NCI-H524 (cell line): ENCODE results near the gene NR2F1.
A peak's percentile ranks its signal among the peaks of the same experiment; 100 is the strongest.

Experiments used
- DNase-seq, 2 experiments: peaks; one replicate each; lab custom pipeline; 2025; lab: John Stamatoyannopoulos, UW

The NR2F1 gene

DNA sequence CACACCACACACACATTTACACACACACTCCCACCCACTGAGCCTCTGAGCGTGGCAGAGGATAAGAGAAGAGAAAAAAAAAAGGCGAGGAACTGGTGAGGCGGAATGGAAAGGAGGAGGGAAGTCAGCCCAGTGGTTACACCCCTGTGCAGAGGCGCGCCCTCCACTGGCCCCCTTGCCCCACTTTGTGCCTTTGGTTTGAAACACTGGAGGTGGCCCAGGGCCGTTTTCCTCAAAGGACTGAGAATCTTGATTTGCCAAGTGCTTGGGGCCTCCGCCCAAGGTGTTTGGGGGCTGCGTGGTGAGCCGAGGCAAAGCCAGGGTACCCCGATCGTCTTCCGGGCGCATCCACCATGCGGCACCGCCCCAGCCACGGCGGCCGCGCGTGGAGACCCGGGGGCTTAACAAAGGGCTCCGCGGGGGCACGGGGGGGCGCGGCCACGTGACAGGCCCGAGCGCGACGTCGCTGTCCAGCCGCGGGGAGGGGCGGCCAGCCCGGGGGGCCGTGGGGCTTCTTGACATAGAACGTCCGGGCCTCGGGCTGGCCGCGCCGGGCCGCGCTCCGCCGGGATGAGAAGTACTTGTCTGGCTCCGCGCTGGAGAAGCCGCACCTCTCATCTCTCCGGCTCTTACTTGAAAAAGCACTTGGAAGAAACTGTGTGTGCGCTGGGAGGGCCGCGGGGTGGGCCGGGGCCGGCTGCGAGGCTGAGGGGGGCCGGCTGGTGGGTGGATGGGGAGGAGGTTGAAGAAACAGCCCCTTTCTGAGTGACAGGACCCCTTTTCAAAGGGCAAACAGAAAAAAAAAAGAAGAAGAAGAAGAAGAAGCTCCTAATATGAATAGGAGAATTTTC, 21.0 kb downstream of the NR2F1 start:
- DNase-seq = peak in 1 of 2 experiments; percentile 36

DNA sequence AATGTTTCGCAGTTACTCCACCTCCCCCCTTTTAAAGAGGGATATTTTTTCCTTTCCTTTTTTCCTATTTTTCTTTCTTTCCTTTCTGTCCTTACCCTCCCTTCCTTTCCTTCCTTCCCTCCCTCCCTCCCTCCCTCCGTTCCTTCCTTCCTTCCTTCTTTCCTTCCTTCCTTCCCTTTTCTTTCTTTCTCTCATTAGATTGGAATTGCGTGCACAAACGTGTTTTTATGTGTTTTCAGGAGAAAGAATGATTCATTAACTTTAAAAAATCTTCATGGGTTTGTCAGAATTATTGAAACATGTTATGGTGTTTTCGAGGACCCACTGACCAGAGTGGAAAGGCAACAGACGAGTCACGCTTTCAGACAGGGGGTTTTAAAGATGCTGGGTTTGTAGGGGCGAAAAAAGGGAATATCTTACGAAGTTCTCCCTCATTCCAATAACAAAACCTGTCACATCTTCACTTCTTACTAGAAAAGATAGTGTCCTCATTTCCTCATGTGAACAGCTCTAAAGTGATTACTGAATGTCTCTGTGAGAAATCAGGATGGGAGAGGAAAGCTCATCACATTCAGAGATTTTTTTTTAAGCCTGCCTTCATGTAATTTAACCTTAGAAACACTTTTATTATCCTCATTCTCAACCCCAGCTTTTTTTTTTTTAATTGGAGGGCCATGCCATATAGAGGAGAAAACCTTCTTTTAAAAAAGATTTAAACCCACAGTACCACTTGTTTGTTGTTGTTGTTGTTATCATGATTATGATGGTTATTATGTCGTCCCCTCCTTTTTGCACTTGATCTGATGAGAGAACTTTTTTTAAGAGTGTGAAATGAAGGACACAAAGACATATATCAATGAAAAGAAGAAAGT, 21.9 kb downstream of the NR2F1 start:
- no peak for DNase-seq

DNA sequence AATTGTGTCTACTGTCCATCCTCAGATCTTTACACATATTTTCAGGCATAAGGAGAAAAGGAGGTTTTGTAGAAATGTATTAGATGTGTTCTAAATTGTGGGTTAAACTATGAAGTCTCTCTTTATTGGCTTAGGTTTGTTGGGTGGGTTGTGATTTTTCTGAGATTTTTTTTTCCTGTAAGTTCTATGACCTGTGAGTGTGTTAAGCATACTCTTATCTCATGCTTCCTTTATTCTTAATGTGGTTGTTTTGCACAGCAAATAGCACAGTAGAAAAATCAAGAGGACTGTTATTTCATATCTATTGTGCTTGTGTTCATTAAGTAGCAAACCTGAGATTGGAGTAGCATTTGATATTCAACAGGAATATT, 23.3 kb downstream of the NR2F1 start:
- no peak for DNase-seq

DNA sequence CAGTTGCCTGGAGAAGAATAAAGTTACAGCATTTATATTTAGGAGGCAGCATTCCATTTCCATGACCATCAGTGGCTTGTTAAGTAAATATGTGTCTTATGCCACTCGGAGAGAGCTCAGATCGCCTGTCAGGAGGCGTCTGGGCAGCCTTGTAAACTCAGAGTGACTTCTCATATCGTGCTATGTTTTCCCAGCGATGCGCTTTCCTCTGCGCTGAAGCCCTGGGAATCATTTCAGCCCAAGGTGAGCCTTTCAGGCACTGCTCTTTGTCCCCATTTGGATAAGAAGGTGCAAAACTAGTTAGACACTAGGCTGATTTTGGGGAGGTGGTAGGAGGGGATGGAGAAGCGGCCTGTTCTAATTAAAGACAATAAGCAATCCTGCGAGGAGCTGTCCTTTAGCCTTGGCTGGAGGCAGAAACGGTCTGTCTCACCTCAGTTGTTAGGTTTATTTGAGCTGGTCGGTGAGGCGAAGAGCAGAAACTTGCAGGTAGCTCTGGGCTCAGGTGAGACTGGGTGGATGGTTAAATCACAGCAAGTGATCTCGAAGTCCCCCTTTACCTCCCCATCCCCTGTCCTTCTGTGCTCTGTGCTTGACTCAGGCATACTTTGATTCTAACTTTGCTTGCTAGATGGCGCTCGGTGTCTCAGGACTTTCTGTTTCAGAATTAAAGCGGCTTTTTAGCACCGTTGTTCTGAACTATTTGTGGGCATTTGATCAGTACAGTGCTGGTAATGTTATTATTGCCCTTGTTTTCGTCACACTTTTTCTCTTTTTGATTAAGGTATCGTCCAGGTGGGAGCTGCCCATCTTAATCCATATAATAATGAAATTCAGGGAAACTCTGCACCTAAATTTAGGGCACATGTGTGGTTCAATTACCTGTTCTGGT, 24.6 kb downstream of the NR2F1 start:
- peak; percentile 55 to 78 for DNase-seq

DNA sequence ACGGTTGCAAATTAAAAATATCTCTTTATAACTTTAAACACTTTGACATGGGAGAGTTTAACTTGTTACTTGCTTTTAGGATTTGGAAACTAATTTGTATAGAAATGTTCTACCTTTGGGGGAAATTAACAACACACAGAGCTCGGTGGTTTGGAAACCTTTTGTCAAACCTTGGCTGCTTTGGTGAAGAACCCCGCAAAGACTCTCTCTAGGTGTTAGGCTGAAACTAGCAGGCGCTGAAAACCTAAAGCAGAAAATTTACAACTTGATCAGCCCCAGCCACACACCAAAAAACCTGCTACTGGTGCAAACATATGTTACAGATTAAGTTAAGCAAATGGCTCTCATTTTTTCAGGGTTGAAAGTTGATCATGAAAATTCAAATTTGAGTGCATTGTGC, 25.8 kb downstream of the NR2F1 start:
- peak in 1 of 2 experiments; percentile 43 for DNase-seq

DNA sequence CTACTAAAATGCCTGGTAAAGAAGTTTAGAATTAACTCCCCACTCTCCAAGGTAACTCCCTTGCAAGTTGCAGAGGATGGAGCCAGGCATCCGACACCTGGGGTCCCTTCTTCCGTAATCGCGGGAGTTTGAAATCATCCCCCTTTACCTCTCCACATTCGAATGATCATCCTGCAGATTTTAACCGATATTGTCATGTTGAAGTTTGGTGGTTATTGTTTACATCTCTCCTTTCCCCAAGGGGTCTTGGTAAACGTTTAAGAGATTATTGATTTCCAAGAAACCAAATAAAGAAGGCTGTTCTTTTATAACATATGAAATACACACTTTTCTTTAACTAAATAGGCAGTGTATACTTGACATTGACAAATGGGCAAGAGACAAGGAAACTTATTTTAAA, 26.7 kb downstream of the NR2F1 start:
- DNase-seq = no peak

DNA sequence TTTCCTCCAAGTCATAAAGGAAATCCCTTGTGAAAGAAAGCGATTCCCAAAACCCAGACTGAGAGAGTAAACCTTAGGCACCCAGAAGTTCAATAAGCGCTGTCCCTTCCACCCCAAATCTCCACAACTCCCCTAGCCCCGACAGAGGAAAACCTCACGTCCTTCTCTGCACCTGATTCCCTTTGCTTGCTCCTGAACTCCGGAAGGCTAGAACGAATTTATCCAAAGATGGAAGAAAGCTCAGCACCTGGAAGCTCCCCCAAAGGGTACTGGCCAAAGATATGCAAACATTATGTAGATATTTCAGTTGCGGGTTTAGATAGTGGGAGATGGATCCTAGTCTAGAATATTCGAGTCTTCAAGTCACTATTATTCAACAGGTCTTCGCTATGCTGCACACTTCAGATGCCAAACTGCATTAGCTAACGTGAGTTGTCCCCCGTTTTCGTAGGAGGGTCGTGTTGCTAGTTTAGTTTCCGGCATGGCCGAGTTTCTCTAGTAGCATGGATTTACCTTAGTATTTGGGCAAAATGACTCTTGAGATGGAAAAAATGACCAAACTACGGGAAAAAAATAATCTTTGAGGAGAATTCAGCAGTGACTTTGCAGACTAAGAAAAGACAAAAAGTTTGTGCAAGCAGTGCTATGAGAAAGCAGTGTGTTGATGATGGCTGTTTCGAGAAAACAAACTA, 27.7 kb downstream of the NR2F1 start:
- peak in 1 of 2 experiments; percentile 15 for DNase-seq

DNA sequence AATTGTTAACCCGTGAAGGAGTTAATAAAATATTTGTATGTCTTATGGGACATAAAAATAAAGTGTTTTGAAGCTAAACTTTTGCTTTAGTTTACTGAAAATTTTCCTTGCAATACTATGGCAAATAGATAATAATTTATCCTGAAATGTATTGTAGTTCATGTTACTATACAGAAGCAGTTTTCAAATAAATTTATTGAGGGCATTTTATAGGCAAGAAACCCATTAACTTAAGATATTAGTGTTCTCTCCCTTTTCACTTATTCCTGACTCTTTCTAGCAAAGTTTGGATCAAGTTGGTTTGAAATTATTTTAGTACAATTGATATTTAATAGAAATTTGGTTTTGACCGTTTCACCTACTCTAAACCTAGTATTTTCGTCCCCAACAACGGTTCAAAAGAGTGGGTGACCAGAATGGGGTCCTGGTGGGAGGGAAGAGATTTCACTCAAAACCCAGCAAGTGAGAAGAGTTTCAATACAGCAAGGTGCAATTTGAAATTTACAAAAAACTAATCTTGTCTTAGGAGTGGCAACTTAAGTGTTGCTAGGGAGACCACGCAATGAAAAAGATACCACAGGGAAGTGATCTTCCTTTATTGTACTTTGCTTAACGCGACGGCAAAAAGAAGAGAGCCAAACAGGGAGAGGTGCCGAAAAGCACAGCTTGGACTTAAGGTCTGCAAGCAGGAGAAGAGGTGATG, 28.4 kb downstream of the NR2F1 start:
- DNase-seq = peak in 1 of 2 experiments; percentile 18

DNA sequence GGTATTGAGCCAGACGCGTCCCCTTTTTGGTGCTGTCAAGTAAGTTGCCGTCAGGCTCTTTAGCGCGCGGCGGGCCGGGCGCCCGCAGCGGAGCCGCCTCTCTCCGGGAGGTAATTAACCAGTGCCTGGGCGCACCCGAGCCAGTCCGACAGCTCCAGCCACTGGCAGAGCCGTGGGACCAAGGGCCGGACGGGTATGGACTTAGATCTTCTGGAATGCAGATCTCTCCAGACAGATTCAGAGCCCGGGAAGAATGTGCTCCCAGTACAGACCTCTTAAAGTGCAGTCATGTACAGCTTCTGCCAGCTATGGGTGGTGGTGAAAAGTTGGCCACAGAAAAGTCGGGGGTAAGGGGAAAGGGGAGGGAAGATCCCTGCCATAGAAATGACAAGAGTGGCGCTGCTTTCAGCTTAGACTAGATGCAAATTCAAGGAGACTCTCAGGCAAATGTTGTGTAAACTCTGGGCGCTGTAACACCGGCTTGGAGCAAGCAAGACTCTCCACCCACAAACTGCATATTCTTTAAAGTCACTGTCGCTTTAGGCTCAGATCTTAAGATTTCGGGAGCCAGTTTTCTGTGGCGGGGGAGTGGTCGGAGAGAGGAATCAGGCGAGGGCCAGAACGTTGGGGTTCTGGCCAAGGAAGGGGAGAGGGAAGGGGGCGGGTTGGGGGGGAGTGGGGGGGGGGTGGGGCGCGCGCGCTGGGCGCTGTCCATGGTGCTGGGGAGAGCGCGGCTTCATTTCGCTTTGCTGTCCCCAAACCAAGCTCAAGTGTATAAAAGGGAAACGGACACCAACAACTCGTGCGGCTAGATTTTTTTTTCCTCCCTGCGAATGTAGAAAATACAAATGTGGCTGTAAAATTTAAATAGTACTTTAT, 29.2 kb downstream of the NR2F1 start:
- peak; percentile 54 to 58 for DNase-seq

DNA sequence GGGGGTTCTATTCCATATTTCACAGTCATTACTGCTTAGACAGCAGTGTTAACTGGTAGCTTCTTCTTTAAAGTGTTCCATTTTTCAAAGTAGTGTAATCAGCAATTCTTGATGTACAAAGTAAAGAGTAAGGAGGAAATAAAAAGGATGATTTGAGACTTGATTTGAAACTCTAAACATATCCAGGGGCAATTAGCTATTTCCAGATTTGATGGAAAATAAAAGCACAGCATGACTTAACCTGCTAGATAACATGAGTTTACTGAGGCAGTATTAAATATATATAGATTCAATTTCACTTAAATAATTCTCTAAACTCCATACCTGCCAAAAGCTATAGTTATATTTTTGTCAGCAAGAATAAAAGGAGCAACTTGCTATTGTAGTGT, 29.8 kb downstream of the NR2F1 start:
- DNase-seq = no peak

DNA sequence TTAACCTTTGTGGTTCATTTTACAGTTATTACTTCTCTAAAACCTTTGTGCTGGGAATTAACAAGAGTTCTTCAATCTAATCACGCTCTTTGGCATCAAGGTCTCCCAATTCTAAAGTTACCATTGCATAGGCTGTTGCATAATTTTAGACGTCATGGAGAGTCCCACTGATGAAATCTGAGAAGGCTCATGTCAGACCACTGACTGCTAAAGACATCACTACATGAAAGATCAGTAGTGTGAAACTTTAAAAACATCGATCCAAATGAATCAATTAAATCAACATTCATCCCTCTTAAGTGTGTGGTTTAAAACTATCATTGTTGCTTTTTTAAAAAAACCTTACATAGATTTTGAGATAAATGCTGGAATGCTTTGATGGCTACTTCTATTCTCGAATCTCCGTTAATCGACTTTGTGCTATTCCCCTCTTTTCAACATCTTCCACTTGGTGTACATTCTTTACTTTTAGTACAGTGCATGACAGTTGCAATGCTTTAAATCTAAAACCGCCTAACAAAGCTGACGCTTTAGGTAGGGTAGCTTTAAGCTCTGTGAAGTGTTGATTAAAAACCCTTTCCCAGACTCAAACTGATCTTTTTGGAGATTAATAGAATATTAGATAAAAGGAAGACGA, 33.6 kb downstream of the NR2F1 start:
- DNase-seq = peak in 1 of 2 experiments; percentile 5

DNA sequence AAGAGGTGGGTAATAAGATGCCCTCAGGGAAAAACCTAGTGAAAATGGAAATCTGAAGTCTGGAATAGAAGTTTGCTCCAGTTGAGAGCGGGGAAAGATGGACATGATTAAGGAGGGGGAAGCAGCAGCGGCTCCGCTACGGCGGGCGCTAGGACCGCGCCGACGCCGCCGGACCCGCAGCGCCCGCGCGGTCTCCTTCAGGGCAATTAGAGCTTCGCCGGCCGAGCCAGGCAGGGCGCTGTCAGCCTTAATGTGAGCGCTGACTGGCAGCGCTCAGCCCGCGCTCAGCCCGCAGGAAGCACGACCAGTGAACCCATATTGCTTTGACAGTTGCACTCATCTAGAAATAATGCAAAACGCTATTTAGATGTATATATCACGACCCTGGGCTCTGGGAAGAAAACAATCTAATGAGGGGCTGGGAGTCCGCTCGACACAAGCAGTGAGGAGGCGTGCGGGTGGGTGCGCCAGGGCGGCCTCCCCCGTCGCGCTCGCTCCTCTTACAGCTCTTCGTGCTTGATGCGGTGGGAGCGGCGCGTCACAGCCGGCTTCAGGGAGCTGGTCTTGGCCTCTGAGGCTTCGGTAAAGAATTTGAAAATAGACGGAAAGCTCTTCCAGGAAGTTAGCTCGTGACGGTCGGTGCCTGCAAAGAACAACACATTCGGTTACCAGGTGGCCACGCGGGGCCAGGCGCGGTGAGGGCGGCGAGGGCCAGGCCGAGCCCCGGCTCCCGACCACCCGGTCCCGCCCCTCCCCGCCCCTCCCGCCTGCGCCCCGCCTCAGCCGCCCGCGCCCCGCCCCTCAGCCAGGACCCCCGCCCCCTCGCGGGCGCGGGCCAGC, 37.7 kb downstream of the NR2F1 start:
- DNase-seq = peak; percentile 64 to 80

DNA sequence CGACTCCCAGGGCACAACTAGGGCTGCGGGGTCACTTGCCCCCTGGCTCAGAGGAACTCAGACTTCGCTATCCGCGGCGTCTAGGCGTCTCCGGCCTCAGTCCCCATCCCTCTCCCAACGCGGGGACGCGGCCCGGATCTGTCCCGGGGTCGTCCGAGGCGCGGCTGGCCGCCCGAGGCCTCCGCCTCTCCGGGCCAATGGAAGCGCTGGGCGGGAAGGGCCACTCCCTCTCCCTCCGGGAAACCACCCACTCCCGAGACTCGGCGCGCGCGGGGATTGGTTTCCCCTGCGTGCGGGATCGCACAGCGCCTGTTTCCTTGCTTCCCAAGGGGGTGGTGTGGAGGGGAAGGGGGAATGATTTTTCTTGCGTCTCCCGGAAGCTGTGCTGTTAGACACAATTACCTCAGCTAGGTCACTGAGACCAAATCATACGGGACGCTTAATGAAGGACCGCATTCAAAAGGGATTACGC, 38.3 kb downstream of the NR2F1 start:
- peak; percentile 92 to 95 for DNase-seq

DNA sequence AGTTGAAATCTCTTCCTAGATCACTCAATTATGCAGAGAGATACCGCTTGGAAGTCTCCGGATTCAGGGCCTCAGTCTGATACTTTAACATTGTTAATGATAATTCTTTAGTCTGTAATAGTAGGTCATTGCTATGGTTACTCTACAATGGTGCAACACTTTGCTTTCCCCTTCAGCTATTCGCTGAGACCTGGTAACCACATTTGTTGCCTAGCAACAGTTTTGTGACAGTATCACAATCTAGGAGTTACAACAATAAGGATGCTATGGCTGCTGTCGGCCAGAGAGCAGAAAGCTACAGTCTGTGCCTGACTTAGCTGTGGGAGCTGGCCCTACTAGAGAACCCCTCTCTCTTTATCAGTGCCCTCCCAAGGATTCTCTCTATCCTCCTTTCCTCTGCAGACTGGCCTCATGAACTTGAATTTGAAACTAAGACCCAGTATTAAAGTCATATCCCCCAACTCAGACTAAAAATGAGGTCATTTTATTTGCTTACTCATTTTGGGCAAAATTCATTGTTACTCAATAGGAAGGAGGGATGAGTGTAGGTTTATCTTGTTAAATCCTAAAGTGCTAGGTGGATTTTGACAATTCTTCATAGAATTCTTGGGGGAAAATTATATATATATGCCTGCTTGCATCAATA, 39.3 kb downstream of the NR2F1 start:
- peak; percentile 23 to 73 for DNase-seq

DNA sequence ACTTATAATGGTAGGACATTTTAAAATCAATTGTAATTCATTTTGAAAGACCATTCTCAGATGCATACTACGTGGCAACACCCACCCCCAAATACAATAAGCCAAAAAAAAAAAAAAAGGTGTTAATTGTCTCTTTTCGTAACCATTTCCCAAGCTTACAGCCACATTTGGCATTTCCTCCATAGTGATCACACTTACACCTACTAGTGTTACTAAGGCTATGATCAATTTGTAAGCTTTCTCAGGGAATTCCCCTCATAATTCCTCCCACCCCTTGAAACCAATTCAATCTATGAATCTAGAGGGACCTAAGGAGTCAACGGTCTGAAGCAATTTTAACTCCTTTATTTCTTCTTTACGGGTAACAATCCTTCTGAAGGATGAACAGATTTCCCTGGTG, 40.1 kb downstream of the NR2F1 start:
- no peak for DNase-seq

DNA sequence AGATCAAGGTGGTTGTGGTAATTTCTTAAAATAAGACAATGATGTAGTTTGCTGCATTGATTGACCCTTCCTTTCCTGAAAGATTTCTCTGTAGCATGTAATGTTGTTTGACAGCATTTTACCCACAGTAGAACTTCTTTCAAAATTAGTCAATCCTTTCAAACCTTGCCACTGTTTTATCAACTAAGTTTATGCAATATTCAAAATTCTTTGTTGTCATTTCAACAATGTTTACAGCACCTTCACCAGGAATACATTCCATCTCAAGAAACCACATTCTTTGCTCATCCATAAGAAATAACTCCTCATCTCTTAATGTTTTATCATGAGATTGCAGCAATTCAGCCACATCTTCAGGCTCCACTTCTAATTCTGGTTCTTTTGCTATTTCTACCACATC, 43.8 kb downstream of the NR2F1 start:
- DNase-seq = no peak

DNA sequence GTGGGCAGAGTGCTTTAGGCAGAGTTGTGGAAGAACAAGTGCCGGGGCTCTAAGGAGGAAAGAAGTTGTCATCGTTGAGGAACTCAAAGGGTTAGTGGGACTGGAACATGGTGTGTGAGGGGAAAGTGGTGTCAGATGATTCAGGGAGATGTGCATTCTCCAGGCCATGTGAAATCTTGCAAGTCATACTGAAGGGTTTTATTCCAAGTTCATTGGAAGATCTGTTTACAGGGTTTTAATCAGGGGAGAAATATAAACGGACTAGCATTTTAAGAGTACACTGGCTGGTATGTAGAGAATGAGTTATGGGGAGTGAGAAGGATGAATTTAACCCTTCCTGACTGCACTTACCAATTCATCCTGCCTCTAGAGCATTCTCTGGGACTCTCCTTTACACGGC, 49.3 kb downstream of the NR2F1 start:
- no peak for DNase-seq

DNA sequence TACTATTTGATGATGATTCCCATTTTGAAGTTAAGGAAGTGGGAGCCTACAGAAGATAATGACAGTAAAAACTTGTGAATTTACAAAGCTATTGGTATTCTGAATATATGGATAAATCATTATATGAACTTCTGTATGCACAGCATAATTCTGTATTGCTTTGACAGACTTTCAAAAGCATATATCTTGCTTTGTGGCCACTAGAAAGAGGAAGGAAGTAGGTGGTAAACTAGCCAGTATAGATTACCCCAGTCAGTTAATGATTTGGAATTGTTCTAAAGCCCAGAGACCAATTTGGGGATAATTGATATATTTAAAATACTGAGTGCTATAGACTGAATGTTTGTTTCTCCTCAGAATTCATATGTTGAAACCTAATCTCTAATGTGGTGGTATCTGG, 53.0 kb downstream of the NR2F1 start:
- DNase-seq = no peak
